ENCODE data around the gene KCNQ5.

DNA sequence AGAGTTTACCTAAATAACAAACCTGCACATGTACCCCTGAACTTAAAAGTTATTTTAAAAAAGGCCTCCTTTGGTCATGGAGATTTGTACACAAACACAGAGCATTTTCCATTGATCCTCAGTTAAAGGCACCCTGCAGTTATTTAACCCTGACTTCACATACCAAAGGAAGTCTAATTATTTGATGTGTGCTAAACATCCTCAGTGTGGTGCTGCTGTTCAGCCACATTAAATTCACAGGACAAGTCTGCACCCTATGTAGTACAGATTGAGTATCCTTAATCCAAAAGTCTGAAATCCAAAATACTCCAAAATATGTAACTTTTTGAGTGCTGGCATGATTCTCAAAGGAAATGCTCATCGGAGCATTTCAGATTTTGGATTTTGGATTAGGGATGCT lies 21.4 kb downstream of the KCNQ5 start:
- TF ChIP-seq, protein P1, sequence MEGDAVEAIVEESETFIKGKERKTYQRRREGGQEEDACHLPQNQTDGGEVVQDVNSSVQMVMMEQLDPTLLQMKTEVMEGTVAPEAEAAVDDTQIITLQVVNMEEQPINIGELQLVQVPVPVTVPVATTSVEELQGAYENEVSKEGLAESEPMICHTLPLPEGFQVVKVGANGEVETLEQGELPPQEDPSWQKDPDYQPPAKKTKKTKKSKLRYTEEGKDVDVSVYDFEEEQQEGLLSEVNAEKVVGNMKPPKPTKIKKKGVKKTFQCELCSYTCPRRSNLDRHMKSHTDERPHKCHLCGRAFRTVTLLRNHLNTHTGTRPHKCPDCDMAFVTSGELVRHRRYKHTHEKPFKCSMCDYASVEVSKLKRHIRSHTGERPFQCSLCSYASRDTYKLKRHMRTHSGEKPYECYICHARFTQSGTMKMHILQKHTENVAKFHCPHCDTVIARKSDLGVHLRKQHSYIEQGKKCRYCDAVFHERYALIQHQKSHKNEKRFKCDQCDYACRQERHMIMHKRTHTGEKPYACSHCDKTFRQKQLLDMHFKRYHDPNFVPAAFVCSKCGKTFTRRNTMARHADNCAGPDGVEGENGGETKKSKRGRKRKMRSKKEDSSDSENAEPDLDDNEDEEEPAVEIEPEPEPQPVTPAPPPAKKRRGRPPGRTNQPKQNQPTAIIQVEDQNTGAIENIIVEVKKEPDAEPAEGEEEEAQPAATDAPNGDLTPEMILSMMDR (IDR thresholded peaks at IDR 0.05; ENCODE audit: insufficient read depth, low read length, poor library complexity, severe bottlenecking): no peak
- TF ChIP-seq EZH2phosphoT487 (conservative IDR thresholded peaks at IDR 0.05; ENCODE audit: low read length): no peak

Measured in SU-DHL-6 (cell line).